Colonic mucosa (tissue), 4 donors: ENCODE data around the gene SPCS1. TPM values are rescaled to one million over a fixed set of nuclear protein-coding genes. Genes with fewer than 3 reads are reported as not detected.

ENCODE experiments used
- DNase-seq: peaks from one replicate; pipeline ENCODE4 v3.0.0-alpha.2; 2020
- H3K27ac ChIP-seq: fragments of 200-600 bp; one replicate; pipeline ENCODE4 v1.8.0; 2021
- H3K27me3 ChIP-seq: fragments of 200-600 bp; one replicate; pipeline ENCODE4 v1.8.0; 2021
- H3K36me3 ChIP-seq: fragments of 200-600 bp; one replicate; pipeline ENCODE4 v1.8.0; 2021
- H3K4me1 ChIP-seq: fragments of 200-600 bp; one replicate; pipeline ENCODE4 v1.8.0; 2021; ENCODE audit warnings: mild to moderate bottlenecking
- H3K4me3 ChIP-seq: fragments of 200-600 bp; one replicate; pipeline ENCODE4 v1.8.0; 2021
- H3K9ac ChIP-seq, 2 donors: one replicate each; pipeline ENCODE4 v1.7.0; 2013; ENCODE audit warnings: control low read depth in 2 of 2, low read depth in 2 of 2, low read length in 2 of 2
- H3K9me3 ChIP-seq: fragments of 200-600 bp; one replicate; pipeline ENCODE4 v1.8.0; 2021
- intact Hi-C: fragments of 100-400 bp; cut with DNase I; formaldehyde crosslinking; loops from one replicate; pipeline ENCODE4 v1.14.1; 2022
- total RNA-seq, 2 donors: library from RNA; stranded (reverse); fragmentation: NEBNext Ultra II Directional in 1 of 2; extraction: Animal tissue kit (Norgen Biotek cat#: 25700) in 1 of 2; gene quantifications; one replicate each; pipeline ENCODE4 v1.2.1, GENCODE V29; 2021
- TF ChIP-seq, protein P1 (sequence below): fragments of 200-600 bp; IDR thresholded peaks from one replicate; pipeline ENCODE4 v1.8.0; 2022; ENCODE audit warnings: antibody characterized with exemption, mild to moderate bottlenecking
- donor health status: healthy.
- donor health status: DM: no; HTN: no; CAD: no.
- donor health status: DM: no; HTN: no; CAD: no.

Gene SPCS1
- total RNA-seq, 2 donors from 2014 or later: 95.6 to 136 TPM

DNA sequence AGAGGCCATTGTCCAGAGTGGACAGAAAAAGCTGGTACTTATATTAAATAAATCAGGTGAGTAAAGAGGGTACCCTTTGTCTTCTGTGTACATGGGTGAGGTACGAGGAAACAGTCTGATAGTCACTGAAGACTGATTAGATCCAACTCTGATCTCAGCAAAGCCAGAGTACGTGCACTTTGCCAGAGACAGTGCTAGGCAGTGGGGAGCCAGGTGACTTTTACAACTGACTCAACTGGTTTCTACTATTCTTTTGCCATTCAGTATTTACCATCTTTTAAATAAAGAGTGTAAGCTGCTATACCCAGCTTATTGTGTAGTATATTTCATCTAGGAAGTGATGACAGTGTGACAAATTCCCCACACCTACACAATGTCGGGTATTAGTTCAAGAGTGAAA is 16.8 kb upstream of the SPCS1 start:
- Histone ChIP-seq H3K27me3 (no peaks in the 10 kb centered on the region), H3K4me1 (peaks cover 4% of the 10 kb centered on the region), H3K36me3 (peaks cover 37% of the 10 kb centered on the region), H3K9ac (no peak overlapping the region), H3K9me3 (no peaks in the 10 kb centered on the region), H3K4me3 (no peak overlapping the region), H3K27ac (no peak overlapping the region)
- intact Hi-C loops: no loop called here
- no peak for DNase-seq
- TF ChIP-seq, protein P1, sequence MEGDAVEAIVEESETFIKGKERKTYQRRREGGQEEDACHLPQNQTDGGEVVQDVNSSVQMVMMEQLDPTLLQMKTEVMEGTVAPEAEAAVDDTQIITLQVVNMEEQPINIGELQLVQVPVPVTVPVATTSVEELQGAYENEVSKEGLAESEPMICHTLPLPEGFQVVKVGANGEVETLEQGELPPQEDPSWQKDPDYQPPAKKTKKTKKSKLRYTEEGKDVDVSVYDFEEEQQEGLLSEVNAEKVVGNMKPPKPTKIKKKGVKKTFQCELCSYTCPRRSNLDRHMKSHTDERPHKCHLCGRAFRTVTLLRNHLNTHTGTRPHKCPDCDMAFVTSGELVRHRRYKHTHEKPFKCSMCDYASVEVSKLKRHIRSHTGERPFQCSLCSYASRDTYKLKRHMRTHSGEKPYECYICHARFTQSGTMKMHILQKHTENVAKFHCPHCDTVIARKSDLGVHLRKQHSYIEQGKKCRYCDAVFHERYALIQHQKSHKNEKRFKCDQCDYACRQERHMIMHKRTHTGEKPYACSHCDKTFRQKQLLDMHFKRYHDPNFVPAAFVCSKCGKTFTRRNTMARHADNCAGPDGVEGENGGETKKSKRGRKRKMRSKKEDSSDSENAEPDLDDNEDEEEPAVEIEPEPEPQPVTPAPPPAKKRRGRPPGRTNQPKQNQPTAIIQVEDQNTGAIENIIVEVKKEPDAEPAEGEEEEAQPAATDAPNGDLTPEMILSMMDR: no peak

DNA sequence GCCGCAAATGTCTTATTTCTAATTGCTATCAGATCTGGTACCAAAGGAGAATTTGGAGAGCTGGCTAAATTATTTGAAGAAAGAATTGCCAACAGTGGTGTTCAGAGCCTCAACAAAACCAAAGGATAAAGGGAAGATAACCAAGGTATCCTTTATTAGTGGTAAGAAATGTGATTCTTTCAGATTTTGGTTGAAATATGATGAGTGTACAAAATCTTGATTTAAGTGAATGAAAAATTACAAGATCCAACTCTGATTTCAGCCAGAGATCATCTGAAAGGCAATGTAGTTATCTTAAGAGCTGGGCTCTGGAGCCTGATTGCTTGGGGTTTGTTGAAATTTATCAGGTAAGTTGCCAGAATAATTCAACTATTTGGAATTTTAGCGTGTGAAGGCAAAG is 15.3 kb upstream of the SPCS1 start:
- H3K9me3 ChIP-seq: no peaks in the 10 kb centered on the region
- H3K4me1 ChIP-seq: peaks cover 4% of the 10 kb centered on the region
- TF ChIP-seq, protein P1: no peak
- H3K36me3 ChIP-seq: peaks cover 44% of the 10 kb centered on the region
- H3K27me3 ChIP-seq: no peaks in the 10 kb centered on the region
- H3K4me3 ChIP-seq: no peak overlapping the region
- no peak overlapping the region for H3K9ac ChIP-seq
- intact Hi-C loops: no loop called here
- H3K27ac ChIP-seq: no peak overlapping the region
- no peak for DNase-seq

DNA sequence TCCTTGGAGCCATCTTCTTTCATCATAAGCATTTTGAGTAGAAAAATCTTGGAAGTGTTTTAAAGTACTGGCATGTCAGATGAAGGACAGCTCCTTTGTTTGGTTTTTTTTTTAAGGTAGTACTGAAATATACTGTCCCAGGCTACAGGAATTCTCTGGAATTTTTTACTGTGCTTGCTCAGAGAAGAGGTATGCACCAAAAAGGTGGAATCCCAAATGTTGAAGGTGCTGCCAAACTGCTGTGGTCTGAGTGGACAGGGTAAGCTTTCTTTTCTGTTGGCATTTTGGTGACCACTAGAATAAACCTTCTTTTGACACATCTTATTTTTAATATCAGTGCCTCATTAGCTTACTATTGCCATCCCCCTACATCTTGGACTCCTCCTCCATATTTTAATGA is 12.8 kb upstream of the SPCS1 start:
- intact Hi-C loops: no loop called here
- TF ChIP-seq, protein P1: no peak
- H3K27me3 ChIP-seq: no peaks in the 10 kb centered on the region
- DNase-seq: no peak
- peaks cover 51% of the 10 kb centered on the region for H3K36me3 ChIP-seq
- no peaks in the 10 kb centered on the region for H3K9me3 ChIP-seq
- no peak overlapping the region for H3K4me3 ChIP-seq
- H3K9ac ChIP-seq: no peak overlapping the region
- no peak overlapping the region for H3K27ac ChIP-seq
- no peaks in the 10 kb centered on the region for H3K4me1 ChIP-seq

DNA sequence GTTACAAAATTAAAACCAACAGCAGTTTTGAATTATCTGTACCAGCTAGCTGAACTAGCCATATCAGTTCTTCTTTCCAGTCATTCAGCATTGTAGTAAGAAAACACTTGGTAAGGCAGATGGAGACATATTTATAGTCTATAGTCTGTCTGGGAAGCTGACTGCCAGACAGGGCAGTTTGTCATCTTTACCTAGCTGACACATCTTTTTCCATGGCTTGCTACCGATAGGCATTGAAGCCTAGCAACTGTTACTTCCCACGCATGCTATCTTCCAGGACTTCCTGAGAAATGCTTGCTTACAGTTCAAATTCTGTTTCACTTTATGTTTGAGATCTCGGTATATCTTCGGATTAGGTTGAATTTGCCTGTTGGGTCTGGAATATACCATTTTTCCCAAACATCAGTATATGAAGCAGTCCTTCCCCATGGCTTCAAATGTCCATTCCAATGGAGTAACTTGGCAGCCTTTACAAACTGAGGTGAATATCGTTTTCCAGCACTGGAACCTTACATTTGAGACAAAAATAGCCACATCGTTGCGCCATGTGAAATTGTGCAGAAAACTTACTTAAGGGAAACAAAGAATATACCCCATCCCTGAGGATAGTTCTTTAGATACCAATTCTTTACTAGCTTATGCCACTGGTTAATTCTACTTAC is 11.2 kb upstream of the SPCS1 start:
- Histone ChIP-seq H3K36me3 (peaks cover 43% of the 10 kb centered on the region), H3K9me3 (no peaks in the 10 kb centered on the region), H3K27me3 (no peaks in the 10 kb centered on the region), H3K4me3 (no peak overlapping the region), H3K9ac (no peak overlapping the region), H3K27ac (no peak overlapping the region), H3K4me1 (no peaks in the 10 kb centered on the region)
- TF ChIP-seq, protein P1: no peak
- intact Hi-C loops: no loop called here
- DNase-seq: no peak

DNA sequence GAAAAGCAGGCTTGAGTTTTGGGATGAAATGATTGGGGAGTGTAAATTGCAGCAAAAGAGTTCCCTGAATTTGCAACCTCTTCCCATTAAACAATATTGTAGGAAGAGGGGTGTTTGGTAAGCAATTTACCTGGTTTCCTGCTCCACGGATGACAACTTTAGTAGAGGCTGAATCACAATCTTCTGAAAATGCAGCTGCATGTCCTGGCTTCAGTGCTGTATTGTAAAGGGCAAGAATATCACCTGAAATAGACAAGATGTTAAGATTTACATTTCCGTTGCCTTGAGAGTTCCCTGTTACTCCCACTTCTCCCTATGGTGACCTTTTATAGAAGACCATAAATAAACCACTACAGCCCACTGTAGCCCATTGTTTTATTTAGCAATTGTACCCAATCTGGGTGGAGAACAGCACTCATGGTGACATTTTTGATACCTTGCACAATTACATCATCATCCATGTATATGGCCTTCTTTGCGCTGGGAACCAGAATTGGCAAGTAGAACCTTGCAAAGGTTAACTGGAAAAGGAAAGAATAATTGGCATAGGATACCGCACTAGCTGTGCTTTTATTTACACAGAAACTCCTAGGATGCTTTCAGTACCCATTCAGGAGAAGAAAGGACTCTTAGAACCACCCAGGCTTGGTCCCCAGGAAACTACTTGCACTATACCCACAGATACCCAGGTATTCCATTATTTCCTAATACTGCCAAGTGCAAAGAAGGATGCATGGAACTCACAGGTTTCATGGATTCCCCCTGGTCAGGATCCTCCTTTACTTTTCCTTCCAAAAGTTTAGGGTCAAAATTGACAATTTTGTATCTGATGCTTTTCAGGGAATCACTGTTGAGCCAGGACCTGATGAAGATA is 9.9 kb upstream of the SPCS1 start:
- peaks cover 32% of the 10 kb centered on the region for H3K36me3 ChIP-seq
- no peak overlapping the region for H3K9ac ChIP-seq

More for the DNA sequence above, 9.9 kb upstream of the SPCS1 start:
- no peaks in the 10 kb centered on the region for H3K27me3 ChIP-seq
- no peaks in the 10 kb centered on the region for H3K9me3 ChIP-seq
- no peaks in the 10 kb centered on the region for H3K4me1 ChIP-seq
- no peak for DNase-seq
- no peak overlapping the region for H3K4me3 ChIP-seq
- TF ChIP-seq, protein P1: no peak
- intact Hi-C loops: no loop called here
- no peak overlapping the region for H3K27ac ChIP-seq
